ENCODE measurements around the gene GRB7. TPM values are rescaled to one million over a fixed set of nuclear protein-coding genes. Genes with fewer than 3 reads are reported as not detected.

GRB7 gene
- 0.69 TPM for polyA plus RNA-seq (2012; ENCODE audit: insufficient read length, low read depth)

DNA sequence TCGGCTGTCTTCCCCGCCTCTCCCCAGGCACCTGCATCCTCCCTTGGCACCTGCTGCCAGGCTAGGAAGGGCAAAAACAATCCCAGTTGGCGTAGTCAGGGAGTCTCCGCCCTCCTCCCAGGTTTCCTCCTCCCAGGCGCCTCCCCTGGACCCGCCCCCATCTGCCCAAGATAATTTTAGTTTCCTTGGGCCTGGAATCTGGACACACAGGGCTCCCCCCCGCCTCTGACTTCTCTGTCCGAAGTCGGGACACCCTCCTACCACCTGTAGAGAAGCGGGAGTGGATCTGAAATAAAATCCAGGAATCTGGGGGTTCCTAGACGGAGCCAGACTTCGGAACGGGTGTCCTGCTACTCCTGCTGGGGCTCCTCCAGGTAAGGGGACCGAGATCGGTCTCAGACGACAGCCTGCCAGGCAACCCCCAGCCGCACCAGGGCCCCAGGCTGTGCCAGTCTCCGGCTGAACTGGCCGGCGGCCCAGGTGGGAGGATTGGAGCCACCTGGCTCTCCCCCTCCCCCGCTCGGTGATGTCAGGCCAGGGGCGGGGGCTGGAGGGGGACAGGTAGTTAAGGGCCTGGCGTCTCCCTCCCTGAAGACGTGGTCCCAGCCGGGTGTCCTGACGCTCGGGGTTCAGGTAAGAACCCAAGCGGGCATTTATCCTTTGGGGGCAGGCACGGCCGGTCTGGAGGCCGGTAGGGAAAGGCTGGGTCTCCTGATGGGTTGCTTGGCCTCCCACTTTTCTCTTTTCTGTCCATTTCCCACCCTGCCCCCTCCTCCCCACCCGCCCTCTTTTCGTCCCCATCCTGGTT lies at the start of gene GRB7:
Gene GRB7, plus strand, starts transcription at position 179 of the 808 bp plus-strand sequence. CDS start 4,364 bp downstream, outside the sequence.
- no peak for TF ChIP-seq FOXP2 (optimal IDR thresholded peaks at IDR 0.05; ENCODE audit: borderline replicate concordance, extremely low read depth, extremely low read length, insufficient read depth)
- no peak for TF ChIP-seq SIN3A (IDR thresholded peaks at IDR 0.05; ENCODE audit: borderline replicate concordance, insufficient read depth, low read length)

DNA sequence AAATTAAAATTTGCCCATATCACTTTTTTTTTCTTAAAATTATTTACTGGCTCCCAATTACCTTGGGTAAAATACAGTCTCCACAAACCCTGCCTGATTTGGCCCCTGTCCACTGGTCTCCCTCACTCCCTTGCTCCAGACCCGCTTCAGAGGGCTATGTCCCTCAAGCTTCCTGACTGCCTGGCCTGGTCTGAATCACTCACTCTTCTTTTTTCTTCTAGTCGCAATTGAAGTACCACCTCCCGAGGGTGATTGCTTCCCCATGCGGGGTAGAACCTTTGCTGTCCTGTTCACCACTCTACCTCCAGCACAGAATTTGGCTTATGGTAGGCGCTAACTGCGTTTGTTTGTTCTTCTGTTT lies 49.3 kb upstream of the GRB7 start:
- TF ChIP-seq, protein P1, sequence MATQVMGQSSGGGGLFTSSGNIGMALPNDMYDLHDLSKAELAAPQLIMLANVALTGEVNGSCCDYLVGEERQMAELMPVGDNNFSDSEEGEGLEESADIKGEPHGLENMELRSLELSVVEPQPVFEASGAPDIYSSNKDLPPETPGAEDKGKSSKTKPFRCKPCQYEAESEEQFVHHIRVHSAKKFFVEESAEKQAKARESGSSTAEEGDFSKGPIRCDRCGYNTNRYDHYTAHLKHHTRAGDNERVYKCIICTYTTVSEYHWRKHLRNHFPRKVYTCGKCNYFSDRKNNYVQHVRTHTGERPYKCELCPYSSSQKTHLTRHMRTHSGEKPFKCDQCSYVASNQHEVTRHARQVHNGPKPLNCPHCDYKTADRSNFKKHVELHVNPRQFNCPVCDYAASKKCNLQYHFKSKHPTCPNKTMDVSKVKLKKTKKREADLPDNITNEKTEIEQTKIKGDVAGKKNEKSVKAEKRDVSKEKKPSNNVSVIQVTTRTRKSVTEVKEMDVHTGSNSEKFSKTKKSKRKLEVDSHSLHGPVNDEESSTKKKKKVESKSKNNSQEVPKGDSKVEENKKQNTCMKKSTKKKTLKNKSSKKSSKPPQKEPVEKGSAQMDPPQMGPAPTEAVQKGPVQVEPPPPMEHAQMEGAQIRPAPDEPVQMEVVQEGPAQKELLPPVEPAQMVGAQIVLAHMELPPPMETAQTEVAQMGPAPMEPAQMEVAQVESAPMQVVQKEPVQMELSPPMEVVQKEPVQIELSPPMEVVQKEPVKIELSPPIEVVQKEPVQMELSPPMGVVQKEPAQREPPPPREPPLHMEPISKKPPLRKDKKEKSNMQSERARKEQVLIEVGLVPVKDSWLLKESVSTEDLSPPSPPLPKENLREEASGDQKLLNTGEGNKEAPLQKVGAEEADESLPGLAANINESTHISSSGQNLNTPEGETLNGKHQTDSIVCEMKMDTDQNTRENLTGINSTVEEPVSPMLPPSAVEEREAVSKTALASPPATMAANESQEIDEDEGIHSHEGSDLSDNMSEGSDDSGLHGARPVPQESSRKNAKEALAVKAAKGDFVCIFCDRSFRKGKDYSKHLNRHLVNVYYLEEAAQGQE (IDR thresholded peaks at IDR 0.05; ENCODE audit: insufficient read depth in 1 of 2, low read depth in 2 of 2, low read length in 2 of 2), result no peak
- TF ChIP-seq POLR2AphosphoS5 (IDR thresholded peaks at IDR 0.05; ENCODE audit: low read depth, low read length) (no peak), FOXP2 (optimal IDR thresholded peaks at IDR 0.05; ENCODE audit: borderline replicate concordance, extremely low read depth, extremely low read length, insufficient read depth) (no peak), SIN3A (IDR thresholded peaks at IDR 0.05; ENCODE audit: borderline replicate concordance, insufficient read depth, low read length) (no peak), TAF1 (IDR thresholded peaks at IDR 0.05; ENCODE audit: borderline replicate concordance, insufficient read depth, low read length) (no peak)

DNA sequence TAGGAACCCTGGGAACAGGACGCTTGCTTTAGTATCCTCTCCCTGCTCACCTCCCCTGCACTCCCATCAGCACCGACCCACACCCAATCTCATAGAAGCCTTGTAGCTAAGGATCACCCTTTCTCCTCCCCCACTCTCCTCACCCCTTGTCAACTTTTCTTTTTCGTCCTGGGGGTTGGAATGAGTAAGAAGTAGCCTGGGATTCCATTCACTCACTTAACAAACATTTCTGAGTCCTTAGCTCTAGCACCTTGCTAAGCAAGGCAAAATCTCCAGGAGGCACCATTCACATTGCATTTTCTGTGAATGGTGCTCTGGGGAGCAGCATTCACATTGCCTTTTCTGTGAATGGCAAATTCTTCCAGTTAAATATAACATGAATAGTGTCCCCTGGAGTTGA lies 48.8 kb upstream of the GRB7 start:
- TF ChIP-seq POLR2AphosphoS5 (IDR thresholded peaks at IDR 0.05; ENCODE audit: low read depth, low read length), result no peak

DNA sequence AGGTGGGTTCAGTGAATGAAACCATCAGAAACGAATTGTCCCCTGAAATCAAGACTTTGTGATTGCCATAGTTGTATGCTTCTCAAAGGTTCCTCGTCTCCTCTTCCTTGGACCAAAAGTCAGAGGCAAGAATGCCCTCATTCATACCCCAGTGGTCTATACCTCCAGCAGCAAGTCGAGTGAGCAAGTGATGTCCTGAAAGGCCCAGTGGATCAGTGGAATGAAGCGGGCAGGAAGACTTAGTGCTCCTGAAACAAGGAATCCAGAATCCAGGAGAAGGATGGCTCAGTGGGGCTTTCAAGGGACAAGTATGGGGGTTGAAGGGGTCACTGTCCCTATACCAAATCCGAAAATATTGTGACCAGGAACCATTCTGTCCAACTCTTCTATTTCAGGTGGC lies 43.1 kb upstream of the GRB7 start:
- TF ChIP-seq FOXP2 (optimal IDR thresholded peaks at IDR 0.05; ENCODE audit: borderline replicate concordance, extremely low read depth, extremely low read length, insufficient read depth), result no peak

DNA sequence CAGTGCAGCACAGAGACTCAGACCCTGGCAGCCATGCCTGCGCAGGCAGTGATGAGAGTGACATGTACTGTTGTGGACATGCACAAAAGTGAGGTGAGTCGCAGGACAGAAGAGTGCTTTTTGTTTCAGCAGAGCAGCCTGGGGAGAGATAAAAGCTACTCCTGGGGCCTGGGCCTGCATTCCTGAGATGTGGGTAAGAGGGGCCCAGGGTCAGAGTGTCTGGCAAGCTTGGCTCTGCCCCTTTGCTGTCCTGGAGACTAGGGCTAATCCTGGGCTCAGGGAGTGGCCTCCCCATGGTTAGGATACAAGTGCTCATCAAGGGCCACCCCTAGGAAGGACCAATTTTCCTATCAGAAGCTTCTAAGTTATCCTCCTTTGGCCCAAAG lies 42.7 kb upstream of the GRB7 start:
- TF ChIP-seq FOXP2 (optimal IDR thresholded peaks at IDR 0.05; ENCODE audit: borderline replicate concordance, extremely low read depth, extremely low read length, insufficient read depth), result no peak
- TF ChIP-seq POLR2AphosphoS5 (IDR thresholded peaks at IDR 0.05; ENCODE audit: low read depth, low read length), result no peak
- TF ChIP-seq, protein P1 (IDR thresholded peaks at IDR 0.05; ENCODE audit: insufficient read depth in 1 of 2, low read depth in 2 of 2, low read length in 2 of 2), result no peak

DNA sequence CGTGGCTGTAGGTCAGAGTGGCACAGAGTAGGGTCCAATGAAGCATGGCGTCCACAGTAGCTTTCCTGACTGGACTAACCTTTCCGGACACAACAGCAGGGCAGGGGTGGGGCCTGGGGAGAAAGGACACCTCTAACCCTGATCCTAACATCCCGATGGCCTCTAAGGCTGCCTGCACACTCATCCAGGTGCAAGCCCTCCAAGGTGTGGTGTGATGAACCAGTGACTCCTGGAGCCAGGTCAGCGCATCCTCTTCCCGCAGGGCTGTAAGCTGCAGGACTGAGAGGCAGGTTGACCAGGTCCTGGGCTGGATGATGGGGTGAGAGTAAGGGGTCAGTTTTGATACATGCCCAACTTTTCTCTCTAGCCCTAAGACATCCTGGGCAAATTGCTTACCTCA lies 41.0 kb upstream of the GRB7 start:
- TF ChIP-seq, protein P1 (IDR thresholded peaks at IDR 0.05; ENCODE audit: insufficient read depth in 1 of 2, low read depth in 2 of 2, low read length in 2 of 2), result no peak
- TF ChIP-seq FOXP2 (optimal IDR thresholded peaks at IDR 0.05; ENCODE audit: borderline replicate concordance, extremely low read depth, extremely low read length, insufficient read depth) (no peak), SIN3A (IDR thresholded peaks at IDR 0.05; ENCODE audit: borderline replicate concordance, insufficient read depth, low read length) (no peak), POLR2AphosphoS5 (IDR thresholded peaks at IDR 0.05; ENCODE audit: low read depth, low read length) (no peak), TAF1 (IDR thresholded peaks at IDR 0.05; ENCODE audit: borderline replicate concordance, insufficient read depth, low read length) (no peak)

DNA sequence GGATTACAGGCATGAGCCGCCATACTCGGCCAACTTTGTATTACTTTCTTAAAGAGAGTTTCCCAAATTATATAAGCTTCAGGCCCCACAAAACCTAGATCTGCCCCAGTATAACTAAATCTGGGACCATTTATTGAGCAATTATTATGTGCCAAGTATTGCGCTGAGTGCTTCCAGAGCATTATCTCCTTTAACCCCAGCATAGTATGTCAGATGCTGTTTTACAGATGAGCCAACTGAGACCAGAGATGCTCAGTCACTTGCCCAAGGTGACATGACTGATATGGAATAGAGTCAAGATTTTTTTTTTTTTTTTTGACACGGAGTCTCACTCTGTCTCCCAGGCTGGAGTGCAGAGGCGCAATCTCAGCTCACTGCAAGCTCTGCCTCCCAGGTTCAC lies 39.8 kb upstream of the GRB7 start:
- TF ChIP-seq POLR2AphosphoS5 (IDR thresholded peaks at IDR 0.05; ENCODE audit: low read depth, low read length) (no peak), TAF1 (IDR thresholded peaks at IDR 0.05; ENCODE audit: borderline replicate concordance, insufficient read depth, low read length) (no peak), SIN3A (IDR thresholded peaks at IDR 0.05; ENCODE audit: borderline replicate concordance, insufficient read depth, low read length) (no peak), FOXP2 (optimal IDR thresholded peaks at IDR 0.05; ENCODE audit: borderline replicate concordance, extremely low read depth, extremely low read length, insufficient read depth) (no peak)
- TF ChIP-seq, protein P1 (IDR thresholded peaks at IDR 0.05; ENCODE audit: insufficient read depth in 1 of 2, low read depth in 2 of 2, low read length in 2 of 2), result no peak

All from PFSK-1 (cell line).